A549 (cell line): ENCODE measurements around the gene EME2. TPM values are rescaled to one million over a fixed set of nuclear protein-coding genes. Genes with fewer than 3 reads are reported as not detected.

ENCODE experiments used
- ATAC-seq, 2 experiments: fragments of 200-7000 bp in 1 of 2; fragments of >200 bp in 1 of 2; cut with Nextera tagmentation in 1 of 2; cut with Tn5 transposase in 1 of 2; 3 replicates each; pipeline versions ENCODE4 v1.8.0 to v1.9.1; 2018 to 2020; ENCODE audit warnings: mild to moderate bottlenecking in 1 of 2, moderate library complexity in 1 of 2
- CTCF ChIA-PET: fragments of 300-600 bp; sonication (Branson Sonifier 250); formaldehyde crosslinking; extraction: SDS; loops from one replicate; lab custom pipeline; 2021; ENCODE audit warnings: antibody characterized with exemption, inconsistent platforms; lab: Yijun Ruan, JAX
- POLR2A ChIA-PET: fragments of 350-600 bp; formaldehyde crosslinking; extraction: SDS; loops from one replicate; lab custom pipeline; 2021; ENCODE audit warnings: antibody characterized with exemption, inconsistent platforms; lab: Yijun Ruan, JAX
- DNase-seq, 2 experiments: peaks; one replicate each; pipeline versions ENCODE4 v3.0.0 to v3.0.0-alpha.2; 2011 to 2016; ENCODE audit warnings: low read depth in 1 of 2, low spot score in 1 of 2
- FAIRE-seq: peaks from 2 replicates; lab custom pipeline; 2011; peaks lifted over from hg19 to GRCh38; lab: Jason Lieb, UNC
- H3K27ac ChIP-seq, 2 experiments: fragments of >200 bp; sonication (Bioruptor Twin); formaldehyde crosslinking; 3 replicates each; pipeline ENCODE4 v1.5.1; 2016 to 2017
- H3K4me1 ChIP-seq: fragments of >200 bp; sonication (Bioruptor Twin); formaldehyde crosslinking; 3 replicates; pipeline ENCODE4 v1.6.1; 2016
- H3K4me2 ChIP-seq: fragments of >200 bp; sonication (Bioruptor Twin); formaldehyde crosslinking; 3 replicates; pipeline ENCODE4 v1.6.1; 2016
- H3K4me3 ChIP-seq: fragments of >200 bp; sonication (Bioruptor Twin); formaldehyde crosslinking; 3 replicates; pipeline ENCODE4 v1.5.1; 2016
- H3K9me3 ChIP-seq: fragments of >200 bp; sonication (Bioruptor Twin); formaldehyde crosslinking; 3 replicates; pipeline ENCODE4 v1.6.1; 2016
- ATOH8 ChIP-seq: fragments of 250-450 bp; sonication (Bioruptor Pico); IDR thresholded peaks from 2 replicates; pipeline ENCODE4 v1.5.0; 2020; ENCODE audit warnings: low read depth, mild to moderate bottlenecking, moderate library complexity
- BCL3 ChIP-seq: fragments of >200 bp; sonication (Bioruptor Twin); formaldehyde crosslinking; IDR thresholded peaks from 3 replicates; pipeline ENCODE4 v1.6.1; 2016
- CBX8 ChIP-seq: fragments of 200-600 bp; sonication (generic); IDR thresholded peaks from 2 replicates; pipeline ENCODE4 v1.6.1; 2016
- CHD2 ChIP-seq: fragments of 150-350 bp; IDR thresholded peaks from 2 replicates; pipeline ENCODE4 v1.6.1; 2014; ENCODE audit warnings: low read length; ENCODE audit not compliant: partially characterized antibody
- CHD4 ChIP-seq: fragments of 200-600 bp; sonication (generic); IDR thresholded peaks from 2 replicates; pipeline ENCODE4 v1.6.1; 2016; ENCODE audit warnings: antibody characterized with exemption, mild to moderate bottlenecking, borderline replicate concordance
- EHF ChIP-seq: fragments of 250-450 bp; sonication (Bioruptor Pico); IDR thresholded peaks from 2 replicates; pipeline ENCODE4 v1.5.0; 2020; ENCODE audit warnings: mild to moderate bottlenecking
- FOSB ChIP-seq: fragments of 250-450 bp; sonication (Bioruptor Pico); IDR thresholded peaks from 2 replicates; pipeline ENCODE4 v1.5.0; 2020; ENCODE audit warnings: mild to moderate bottlenecking, moderate library complexity
- FOSL2 ChIP-seq, 2 experiments: fragments of 450-650 bp in 1 of 2; fragments of >200 bp in 1 of 2; sonication (Bioruptor Twin) in 1 of 2; formaldehyde crosslinking; IDR thresholded peaks; 2 replicates each; pipeline versions ENCODE4 v1.5.0 to v1.6.1; 2016 to 2020; ENCODE audit warnings: mild to moderate bottlenecking in 1 of 2, moderate library complexity in 1 of 2
- HES2 ChIP-seq: fragments of >200 bp; sonication (Bioruptor Twin); formaldehyde crosslinking; IDR thresholded peaks from 2 replicates; pipeline ENCODE4 v1.6.1; 2016
- HEYL ChIP-seq: fragments of 250-450 bp; sonication (Bioruptor Pico); IDR thresholded peaks from 2 replicates; pipeline ENCODE4 v1.8.0; 2021; ENCODE audit warnings: mild to moderate bottlenecking, moderate library complexity
- HOXB13 ChIP-seq: fragments of 250-450 bp; sonication (Bioruptor Pico); IDR thresholded peaks from 2 replicates; pipeline ENCODE4 v1.5.0; 2020; ENCODE audit warnings: low read depth, mild to moderate bottlenecking, moderate library complexity
- JUN ChIP-seq, 2 experiments: fragments of >200 bp; sonication (Bioruptor Twin); formaldehyde crosslinking; IDR thresholded peaks; 2 replicates in 1 of 2; 3 replicates in 1 of 2; pipeline ENCODE4 v1.6.1; 2016 to 2017
- JUNB ChIP-seq: fragments of >200 bp; sonication (Bioruptor Twin); formaldehyde crosslinking; IDR thresholded peaks from 2 replicates; pipeline ENCODE4 v1.6.1; 2016
- KDM5A ChIP-seq: fragments of 200-600 bp; sonication (generic); IDR thresholded peaks from 2 replicates; pipeline ENCODE4 v1.6.1; 2016; ENCODE audit warnings: antibody characterized with exemption, mild to moderate bottlenecking
- MAZ ChIP-seq: fragments of 150-350 bp; IDR thresholded peaks from 2 replicates; pipeline ENCODE4 v1.6.1; 2014; ENCODE audit warnings: antibody characterized with exemption, low read depth, low read length, borderline replicate concordance
- NFE2L2 ChIP-seq: fragments of 150-350 bp; conservative IDR thresholded peaks from 2 replicates; pipeline ENCODE4 v1.6.1; 2014; ENCODE audit warnings: low read length
- PBX3 ChIP-seq: IDR thresholded peaks from 2 replicates; pipeline ENCODE4 v1.6.1; 2012
- PHF8 ChIP-seq: fragments of 200-600 bp; sonication (generic); IDR thresholded peaks from 2 replicates; pipeline ENCODE4 v1.6.1; 2016; ENCODE audit warnings: low read depth, mild to moderate bottlenecking, antibody characterized with exemption, moderate library complexity, borderline replicate concordance
- POLR2A ChIP-seq: IDR thresholded peaks from 2 replicates; pipeline ENCODE4 v1.6.1; 2012; ENCODE audit warnings: mild to moderate bottlenecking, low read length
- POLR2AphosphoS2 ChIP-seq: conservative IDR thresholded peaks from 2 replicates; pipeline ENCODE4 v1.6.1; 2012; ENCODE audit warnings: low read length, improper control_type of control experiment, inconsistent platforms
- RCOR1 ChIP-seq: fragments of 150-350 bp; IDR thresholded peaks from 2 replicates; pipeline ENCODE4 v1.6.1; 2014; ENCODE audit warnings: antibody characterized with exemption, low read length, low read depth
- SREBF2 ChIP-seq: fragments of 450-650 bp; IDR thresholded peaks from 2 replicates; pipeline ENCODE4 v1.6.1; 2014; ENCODE audit warnings: mild to moderate bottlenecking, moderate library complexity
- TFCP2L1 ChIP-seq: fragments of 250-450 bp; sonication (Bioruptor Pico); IDR thresholded peaks from 2 replicates; pipeline ENCODE4 v1.5.0; 2021; ENCODE audit warnings: mild to moderate bottlenecking
- USF2 ChIP-seq: fragments of 450-650 bp; IDR thresholded peaks from 2 replicates; pipeline ENCODE4 v1.6.1; 2014; ENCODE audit warnings: antibody characterized with exemption
- ZNF302 ChIP-seq: fragments of 250-450 bp; sonication (Bioruptor Pico); IDR thresholded peaks from 2 replicates; pipeline ENCODE4 v1.9.0; 2021; ENCODE audit warnings: inconsistent platforms, mild to moderate bottlenecking, moderate library complexity
- WGBS: methylation state at CpG from one replicate; pipeline ENCODE4 v1.1.6; 2017; ENCODE audit errors: missing lambda C conversion rate; 5-methylcytosine and 5-hydroxymethylcytosine counted together
- polyA plus RNA-seq, 4 experiments: library from polyadenylated mRNA; depleted of rRNA in 3 of 4; stranded (reverse); fragments of >200 nt; fragmentation: RNase III in 1 of 4; extraction: RNeasy Plus Mini Kit Qiagen cat#74134 plus additional on column Dnase treatment in 1 of 4; gene quantifications; 2 replicates in 3 of 4; 3 replicates in 1 of 4; pipeline ENCODE4 v1.2.3, GENCODE V29; 2011 to 2017

The EME2 gene
- polyA plus RNA-seq, 2 of the 4 experiments (the other 2 are of a cell fraction), result 2.9 to 16.5 TPM

- TF ChIP-seq HES2 (no peak), TFCP2L1 (CRISPR knock-in tag) (no peak), FOSB (CRISPR knock-in tag) (no peak), EHF (CRISPR knock-in tag) (no peak), BCL3 (no peak), SREBF2 (no peak), NFE2L2 (no peak), PBX3 (no peak), HOXB13 (no peak), PHF8 (no peak), MAZ (no peak)
- POLR2A ChIA-PET, result no interaction called here
- no peak overlapping the region for H3K4me2 ChIP-seq
- 84% methylated on average over 16 of the region's 18 CpGs for WGBS
- FAIRE-seq, result no peak
- H3K4me1 ChIP-seq, result peaks cover 10% of the 10 kb centered on the region; the same call in 1 of the 3 replicates
- DNase-seq, result no peak
- no peak for ATAC-seq
- CTCF ChIA-PET, result interaction anchor here (0.6 kb wide), 1 partner anchor 227 kb away, joined by 3 read pairs; no protein-coding TSS in a partner anchor
- H3K27ac ChIP-seq, result no peak overlapping the region
- no peaks in the 10 kb centered on the region for H3K9me3 ChIP-seq
- H3K4me3 ChIP-seq, result no peak overlapping the region
Observed at GRCh38 chr16:1808691-1809090, 36.1 kb downstream of the EME2 start.

- FAIRE-seq (no peak), DNase-seq (peak in 1 of 2 experiments; percentile 50), ATAC-seq (peak in 1 of 2 experiments; percentile 68; a peak in 3 of 6 replicates)
- Histone ChIP-seq H3K9me3 (no peaks in the 10 kb centered on the region), H3K4me1 (peaks cover 10% of the 10 kb centered on the region; the same call in 1 of the 3 replicates), H3K4me2 (no peak overlapping the region), H3K4me3 (no peak overlapping the region), H3K27ac (no peak overlapping the region)
- POLR2A ChIA-PET, result no interaction called here
- CTCF ChIA-PET, result no interaction called here
- WGBS, result 86% methylated on average over 17 of the region's 28 CpGs
- TF ChIP-seq PHF8 (no peak), BCL3 (no peak), CHD2 (no peak), ZNF302 (CRISPR knock-in tag) (no peak), HEYL (CRISPR knock-in tag) (no peak), KDM5A (no peak), JUN (IDR thresholded peaks at IDR 0.05) (no peak), MAZ (no peak), FOSL2 (IDR thresholded peaks at IDR 0.05) (no peak), FOSL2 (CRISPR knock-in tag; IDR thresholded peaks at IDR 0.05) (no peak), POLR2A (no peak), CHD4 (no peak), USF2 (no peak), POLR2AphosphoS2 (no peak), JUNB (no peak), ATOH8 (no peak), RCOR1 (no peak), TFCP2L1 (CRISPR knock-in tag) (no peak), CBX8 (no peak)
Observed at GRCh38 chr16:1809281-1809801, 36.7 kb downstream of the EME2 start.
